Measurements from ENCODE around the gene NKD1.

DNA sequence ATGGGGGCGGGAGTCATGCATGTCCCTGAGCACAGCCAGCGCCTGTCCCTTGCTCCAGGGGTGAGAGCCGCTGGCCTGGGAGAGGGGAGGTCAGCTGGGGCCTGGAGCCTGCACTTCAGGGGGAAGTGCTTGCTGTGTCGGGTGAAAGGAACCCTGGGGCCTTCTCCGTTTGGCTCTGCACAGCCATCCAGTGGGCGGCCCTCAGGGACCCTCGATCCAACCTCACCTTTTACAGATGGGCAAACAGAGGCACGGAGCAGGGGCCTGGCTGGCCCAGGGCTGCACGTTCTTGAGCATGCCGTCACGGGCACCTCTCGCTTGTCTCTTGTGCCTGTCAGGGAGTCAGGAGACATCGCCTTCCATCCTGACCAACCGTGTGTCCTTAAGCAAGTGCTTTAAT is 131.1 kb downstream of the NKD1 start:
- TF ChIP-seq, protein P1, sequence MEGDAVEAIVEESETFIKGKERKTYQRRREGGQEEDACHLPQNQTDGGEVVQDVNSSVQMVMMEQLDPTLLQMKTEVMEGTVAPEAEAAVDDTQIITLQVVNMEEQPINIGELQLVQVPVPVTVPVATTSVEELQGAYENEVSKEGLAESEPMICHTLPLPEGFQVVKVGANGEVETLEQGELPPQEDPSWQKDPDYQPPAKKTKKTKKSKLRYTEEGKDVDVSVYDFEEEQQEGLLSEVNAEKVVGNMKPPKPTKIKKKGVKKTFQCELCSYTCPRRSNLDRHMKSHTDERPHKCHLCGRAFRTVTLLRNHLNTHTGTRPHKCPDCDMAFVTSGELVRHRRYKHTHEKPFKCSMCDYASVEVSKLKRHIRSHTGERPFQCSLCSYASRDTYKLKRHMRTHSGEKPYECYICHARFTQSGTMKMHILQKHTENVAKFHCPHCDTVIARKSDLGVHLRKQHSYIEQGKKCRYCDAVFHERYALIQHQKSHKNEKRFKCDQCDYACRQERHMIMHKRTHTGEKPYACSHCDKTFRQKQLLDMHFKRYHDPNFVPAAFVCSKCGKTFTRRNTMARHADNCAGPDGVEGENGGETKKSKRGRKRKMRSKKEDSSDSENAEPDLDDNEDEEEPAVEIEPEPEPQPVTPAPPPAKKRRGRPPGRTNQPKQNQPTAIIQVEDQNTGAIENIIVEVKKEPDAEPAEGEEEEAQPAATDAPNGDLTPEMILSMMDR (IDR thresholded peaks at IDR 0.05): no peak
- TF ChIP-seq POLR2A (IDR thresholded peaks at IDR 0.05): no peak

Data from vagina (tissue), 2 donors.